GM12873 (cell line): ENCODE measurements around the gene SLC7A7.

Experiments
- TF ChIP-seq, protein P1 (sequence below): IDR thresholded peaks from 2 replicates; pipeline ENCODE4 v1.5.1; 2012; ENCODE audit warnings: low read depth, mild to moderate bottlenecking, moderate library complexity, low read length, control low read depth; ENCODE audit not compliant: insufficient read depth; ENCODE audit errors: missing control alignments

SLC7A7 gene

DNA sequence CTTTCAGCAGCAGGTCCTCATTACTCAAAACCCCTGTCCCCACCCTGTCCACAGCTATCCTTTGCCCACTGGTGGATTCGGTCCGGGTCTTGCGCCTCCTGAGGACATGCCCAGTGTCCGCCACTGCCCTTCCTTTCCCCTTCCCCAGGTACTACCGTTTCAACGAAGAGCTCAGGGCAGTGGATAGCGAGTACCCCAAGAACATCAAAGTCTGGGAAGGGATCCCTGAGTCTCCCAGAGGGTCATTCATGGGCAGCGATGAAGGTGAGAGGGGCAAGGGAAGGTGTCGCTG, 29.8 kb upstream of the SLC7A7 start:
- TF ChIP-seq, protein P1, sequence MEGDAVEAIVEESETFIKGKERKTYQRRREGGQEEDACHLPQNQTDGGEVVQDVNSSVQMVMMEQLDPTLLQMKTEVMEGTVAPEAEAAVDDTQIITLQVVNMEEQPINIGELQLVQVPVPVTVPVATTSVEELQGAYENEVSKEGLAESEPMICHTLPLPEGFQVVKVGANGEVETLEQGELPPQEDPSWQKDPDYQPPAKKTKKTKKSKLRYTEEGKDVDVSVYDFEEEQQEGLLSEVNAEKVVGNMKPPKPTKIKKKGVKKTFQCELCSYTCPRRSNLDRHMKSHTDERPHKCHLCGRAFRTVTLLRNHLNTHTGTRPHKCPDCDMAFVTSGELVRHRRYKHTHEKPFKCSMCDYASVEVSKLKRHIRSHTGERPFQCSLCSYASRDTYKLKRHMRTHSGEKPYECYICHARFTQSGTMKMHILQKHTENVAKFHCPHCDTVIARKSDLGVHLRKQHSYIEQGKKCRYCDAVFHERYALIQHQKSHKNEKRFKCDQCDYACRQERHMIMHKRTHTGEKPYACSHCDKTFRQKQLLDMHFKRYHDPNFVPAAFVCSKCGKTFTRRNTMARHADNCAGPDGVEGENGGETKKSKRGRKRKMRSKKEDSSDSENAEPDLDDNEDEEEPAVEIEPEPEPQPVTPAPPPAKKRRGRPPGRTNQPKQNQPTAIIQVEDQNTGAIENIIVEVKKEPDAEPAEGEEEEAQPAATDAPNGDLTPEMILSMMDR, result no peak

DNA sequence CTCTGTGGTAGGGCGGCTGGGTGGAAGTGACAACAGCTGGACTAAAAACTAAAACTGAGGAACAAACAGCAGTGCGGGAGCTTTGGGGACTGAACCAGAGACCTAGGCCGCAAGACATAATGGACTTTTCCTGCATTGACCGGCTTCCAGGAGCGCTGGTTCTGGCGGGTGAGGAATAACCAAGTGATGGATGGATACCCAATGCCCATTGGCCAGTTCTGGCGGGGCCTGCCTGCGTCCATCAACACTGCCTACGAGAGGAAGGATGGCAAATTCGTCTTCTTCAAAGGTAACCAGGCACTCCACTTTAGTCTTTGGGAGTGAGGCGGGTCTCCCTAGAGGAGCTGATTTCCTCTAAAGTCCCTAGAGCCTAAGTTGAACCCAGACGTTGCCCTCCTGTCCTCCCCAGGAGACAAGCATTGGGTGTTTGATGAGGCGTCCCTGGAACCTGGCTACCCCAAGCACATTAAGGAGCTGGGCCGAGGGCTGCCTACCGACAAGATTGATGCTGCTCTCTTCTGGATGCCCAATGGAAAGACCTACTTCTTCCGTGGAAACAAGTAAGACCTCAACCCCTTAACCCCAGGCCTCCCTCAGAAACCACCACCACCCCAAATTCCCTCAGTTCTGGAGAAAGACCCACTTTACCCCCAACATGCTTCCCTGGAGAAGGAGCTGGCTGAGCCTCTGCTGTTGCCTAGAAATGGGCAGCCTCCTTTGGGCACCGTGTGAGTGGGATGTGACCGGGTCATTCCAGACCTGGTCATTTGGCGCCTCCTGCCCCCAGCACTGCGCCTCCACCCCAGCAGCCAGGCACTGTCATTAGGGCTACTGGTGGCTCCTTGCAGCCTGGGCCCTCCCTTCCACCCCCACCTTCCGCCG, 29.2 kb upstream of the SLC7A7 start:
- TF ChIP-seq, protein P1, result no peak

DNA sequence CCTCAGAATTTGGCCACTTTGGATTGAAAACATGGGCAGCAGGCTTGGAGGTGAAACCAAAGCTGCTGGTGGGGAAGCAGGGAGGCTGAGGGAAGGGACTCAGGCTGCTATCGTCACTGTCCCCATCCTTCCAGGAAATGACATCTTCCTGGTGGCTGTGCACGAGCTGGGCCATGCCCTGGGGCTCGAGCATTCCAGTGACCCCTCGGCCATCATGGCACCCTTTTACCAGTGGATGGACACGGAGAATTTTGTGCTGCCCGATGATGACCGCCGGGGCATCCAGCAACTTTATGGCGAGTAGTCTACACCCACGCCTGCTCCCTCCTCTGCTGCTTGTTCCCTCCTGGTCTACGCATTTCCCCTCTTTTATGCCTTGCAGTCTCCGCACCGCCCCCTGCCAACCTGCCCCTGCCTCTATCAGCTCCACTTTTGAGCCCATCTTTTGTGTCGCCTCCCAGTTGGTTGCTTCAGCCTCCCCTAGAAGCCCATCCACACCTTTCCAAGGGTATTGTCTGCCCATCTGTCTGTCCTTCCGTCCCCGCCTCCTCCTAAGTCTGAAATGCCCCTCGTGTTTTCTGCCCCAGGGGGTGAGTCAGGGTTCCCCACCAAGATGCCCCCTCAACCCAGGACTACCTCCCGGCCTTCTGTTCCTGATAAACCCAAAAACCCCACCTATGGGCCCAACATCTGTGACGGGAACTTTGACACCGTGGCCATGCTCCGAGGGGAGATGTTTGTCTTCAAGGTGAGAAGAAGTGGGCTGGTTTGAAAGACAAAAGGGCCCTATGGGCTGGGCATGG, 28.1 kb upstream of the SLC7A7 start:
- TF ChIP-seq, protein P1, result no peak

DNA sequence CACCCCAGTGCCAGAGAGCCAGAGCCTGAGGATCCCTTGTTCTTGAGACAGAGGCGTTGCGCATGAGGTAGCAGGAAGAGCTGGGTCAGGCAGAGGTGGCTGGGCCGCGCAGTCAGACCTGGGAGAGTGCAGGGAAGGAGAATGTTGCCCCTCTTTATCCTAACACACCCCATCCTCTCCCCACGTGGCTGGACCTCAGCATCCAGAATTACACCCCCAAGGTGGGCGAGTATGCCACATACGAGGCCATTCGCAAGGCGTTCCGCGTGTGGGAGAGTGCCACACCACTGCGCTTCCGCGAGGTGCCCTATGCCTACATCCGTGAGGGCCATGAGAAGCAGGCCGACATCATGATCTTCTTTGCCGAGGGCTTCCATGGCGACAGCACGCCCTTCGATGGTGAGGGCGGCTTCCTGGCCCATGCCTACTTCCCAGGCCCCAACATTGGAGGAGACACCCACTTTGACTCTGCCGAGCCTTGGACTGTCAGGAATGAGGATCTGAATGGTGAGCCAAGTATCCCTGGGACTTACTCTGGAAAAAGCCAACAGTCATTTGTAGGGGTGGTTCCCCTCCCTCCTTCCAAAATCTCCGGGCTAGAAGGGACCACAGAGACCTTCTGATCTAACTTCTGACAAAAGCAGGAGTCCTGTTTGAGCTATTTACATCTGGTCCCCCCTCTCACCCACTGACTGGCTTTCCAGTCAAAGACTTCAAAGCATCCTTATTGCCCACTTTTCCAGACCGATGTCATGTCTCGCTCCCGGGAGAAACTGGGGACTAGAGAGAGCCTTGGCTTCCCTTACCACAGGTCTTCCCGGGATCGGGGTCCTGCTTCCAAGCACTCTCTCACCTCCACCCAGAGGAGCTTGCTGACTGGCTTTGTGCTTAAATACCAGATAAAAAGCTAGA, 27.2 kb upstream of the SLC7A7 start:
- TF ChIP-seq, protein P1, result no peak

DNA sequence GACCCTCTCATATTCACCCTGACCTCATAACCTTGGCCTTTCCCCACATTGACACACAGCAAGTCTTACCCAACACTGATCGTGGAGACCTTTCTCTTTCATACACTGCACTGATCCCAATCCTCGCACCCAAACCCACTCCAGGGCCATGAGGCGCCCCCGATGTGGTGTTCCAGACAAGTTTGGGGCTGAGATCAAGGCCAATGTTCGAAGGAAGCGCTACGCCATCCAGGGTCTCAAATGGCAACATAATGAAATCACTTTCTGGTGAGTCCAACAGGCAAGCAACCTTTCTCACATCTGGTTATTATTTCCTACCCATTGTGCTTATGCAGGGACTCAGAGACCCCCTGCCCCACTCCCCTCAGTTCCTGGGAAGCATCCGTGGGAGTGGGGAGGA, 26.5 kb upstream of the SLC7A7 start:
- TF ChIP-seq, protein P1, result no peak

DNA sequence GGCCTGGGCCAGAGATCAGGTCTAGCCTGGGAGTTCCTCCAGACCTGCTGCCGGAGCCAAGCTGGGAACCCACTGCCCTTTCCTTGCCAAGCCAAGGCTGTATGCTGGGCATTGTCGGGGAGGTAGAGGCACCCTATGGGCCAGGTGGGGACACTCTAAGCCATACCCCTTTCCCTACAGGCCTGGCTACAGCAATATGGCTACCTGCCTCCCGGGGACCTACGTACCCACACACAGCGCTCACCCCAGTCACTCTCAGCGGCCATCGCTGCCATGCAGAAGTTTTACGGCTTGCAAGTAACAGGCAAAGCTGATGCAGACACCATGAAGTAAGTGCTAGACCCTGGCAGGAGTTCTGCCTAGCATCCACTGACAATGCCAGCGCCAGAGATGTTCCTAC, 26.1 kb upstream of the SLC7A7 start:
- TF ChIP-seq, protein P1, result no peak
